Motor neuron (in vitro differentiated cells): ENCODE results near the gene RBMS1. TPM values are rescaled to one million over a fixed set of nuclear protein-coding genes. Genes with fewer than 3 reads are reported as not detected.

Experiments
- ATAC-seq, 8 experiments: fragments of 200-7000 bp; cut with Tn5 transposase; replicated peaks in 6 of 8; 2 replicates each; pipeline ENCODE4 v1.8.0; 2021; ENCODE audit warnings: mild to moderate bottlenecking in 8 of 8, moderate library complexity in 8 of 8
- H3K27ac ChIP-seq, 2 donors: fragments of 250-450 bp; sonication (Bioruptor Pico); 2 replicates each; pipeline ENCODE4 v1.9.0; 2021; ENCODE audit warnings: antibody characterized with exemption in 2 of 2, mild to moderate bottlenecking in 2 of 2, moderate library complexity in 1 of 2
- H3K4me1 ChIP-seq, 2 donors: fragments of 250-450 bp; sonication (Bioruptor Pico); replicated peaks in 1 of 2; 2 replicates each; pipeline ENCODE4 v1.6.1; 2021; ENCODE audit warnings: antibody characterized with exemption in 2 of 2, mild to moderate bottlenecking in 2 of 2, moderate library complexity in 1 of 2
- H3K4me3 ChIP-seq, 5 donors: fragments of 250-450 bp; sonication (Bioruptor Pico); 2 replicates each; pipeline ENCODE4 v1.9.0; 2021; ENCODE audit warnings: antibody characterized with exemption in 5 of 5, mild to moderate bottlenecking in 5 of 5, moderate library complexity in 4 of 5
- WGBS, 10 experiments: fragments of 450-650 bp; shearing (Covaris generic); methylation state at CpG; one replicate each; pipeline ENCODE4 v1.0.0; 2022; 5-methylcytosine and 5-hydroxymethylcytosine counted together
- in situ Hi-C, 9 experiments: fragments of 400-800 bp; cut with MboI; loops; one replicate each; pipeline ENCODE4 v1.15.0; 2021; ENCODE audit warnings: low sequenced_read_pairs in 9 of 9, low pct_unique_long_range_greater_than_20kb in 2 of 9; ENCODE audit not compliant: unreplicated experiment in 9 of 9
- total RNA-seq, 8 experiments: library from RNA; unstranded; fragments of 300-600 nt; gene quantifications; 2 replicates each; pipeline versions ENCODE4 v1.2.3 to v1.2.4, GENCODE V29; 2022

Gene RBMS1
- total RNA-seq, 8 experiments from 2014 or later = 17.9 to 172 (median 53.5) TPM

DNA sequence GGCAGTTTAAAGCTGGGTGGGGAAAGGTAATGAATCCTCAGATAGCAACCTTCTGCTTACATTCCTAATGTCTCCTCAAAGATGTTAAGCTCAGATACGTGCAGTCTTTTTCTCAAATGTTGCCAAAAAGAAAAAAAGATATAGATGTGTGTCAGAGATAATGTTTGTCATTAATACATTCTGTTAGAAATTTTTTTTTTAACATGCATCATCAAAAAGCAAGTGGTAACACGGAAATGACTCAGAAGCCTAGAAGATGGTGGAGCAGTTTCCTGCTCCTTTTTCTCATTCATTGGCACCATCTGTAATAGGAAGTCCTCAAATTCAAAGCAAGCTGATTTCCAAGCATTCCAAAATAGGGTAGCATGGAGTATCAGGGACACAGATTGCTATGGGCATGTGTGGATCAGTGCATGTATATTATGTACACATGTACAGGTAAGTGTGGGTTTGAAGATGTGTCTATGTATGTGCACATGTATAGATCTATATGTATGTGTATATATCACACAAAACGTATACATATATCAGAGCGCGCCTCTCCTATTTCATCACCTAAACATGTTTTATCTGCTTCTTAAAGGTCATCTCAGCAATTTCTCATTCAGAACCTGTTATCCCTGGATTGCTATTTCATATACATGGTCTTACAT, 213.7 kb downstream of the RBMS1 start:
- 29 to 100% (median 96%) methylated on average over 1 to 4 of the region's 5 CpGs; no CpG with 5 or more reads in 1 of the 10 experiments for WGBS, 10 experiments
- no peak overlapping the region for H3K4me3 ChIP-seq
- ATAC-seq = no peak
- in situ Hi-C loops = no loop called here
- no peaks in the 10 kb centered on the region for H3K4me1 ChIP-seq
- H3K27ac ChIP-seq = no peak overlapping the region

GRCh38 chr2:160278879-160279177, 214.8 kb downstream of the RBMS1 start:
- Histone ChIP-seq H3K27ac (no peak overlapping the region), H3K4me3 (no peak overlapping the region), H3K4me1 (no peaks in the 10 kb centered on the region)
- in situ Hi-C loops = no loop called here
- 0 to 83% (median 22%) methylated on average over 1 to 2 of the region's 2 CpGs for WGBS, 10 experiments
- ATAC-seq = peak in 4 of 8 experiments; percentile 45 to 69 (median 62)

DNA sequence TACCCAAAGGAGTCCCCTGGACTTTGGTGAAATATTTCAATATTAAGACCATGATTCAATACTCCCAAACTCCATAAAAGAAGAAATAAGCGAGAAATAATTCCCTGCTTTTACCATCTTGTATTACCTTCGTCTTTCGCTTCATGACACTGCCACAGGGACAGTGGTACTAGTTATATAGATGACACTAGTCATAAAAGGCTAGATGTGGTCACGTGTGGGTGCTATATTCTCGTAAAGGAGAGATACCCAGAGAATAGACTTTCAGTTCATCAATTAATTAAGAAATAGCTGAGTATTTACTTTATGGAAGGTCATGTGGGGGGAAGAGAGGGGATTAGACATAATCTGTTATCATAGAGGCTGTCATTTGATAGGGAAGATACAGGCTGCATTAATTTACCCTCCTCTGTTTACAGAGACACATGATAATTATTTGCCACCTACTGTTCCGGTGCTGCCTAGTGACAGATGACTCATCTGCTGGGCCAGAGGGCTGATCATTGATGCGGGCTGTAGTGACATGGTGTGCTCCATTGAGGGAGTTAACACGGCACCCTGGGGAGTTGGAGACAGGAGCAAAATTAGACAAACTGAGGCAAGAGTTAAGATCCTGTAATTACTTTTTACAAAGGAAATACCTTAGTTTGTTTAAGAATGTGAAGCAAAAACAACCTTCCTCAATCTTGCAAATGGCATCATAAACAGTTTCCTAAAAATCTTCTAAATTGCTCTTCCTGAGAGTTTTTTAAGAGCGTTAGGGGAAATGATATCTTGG, 215.3 kb downstream of the RBMS1 start:
- no peak overlapping the region for H3K4me3 ChIP-seq
- 63 to 100% (median 83%) methylated on average over 1 to 8 of the region's 9 CpGs for WGBS, 10 experiments
- in situ Hi-C loops = no loop called here

DNA sequence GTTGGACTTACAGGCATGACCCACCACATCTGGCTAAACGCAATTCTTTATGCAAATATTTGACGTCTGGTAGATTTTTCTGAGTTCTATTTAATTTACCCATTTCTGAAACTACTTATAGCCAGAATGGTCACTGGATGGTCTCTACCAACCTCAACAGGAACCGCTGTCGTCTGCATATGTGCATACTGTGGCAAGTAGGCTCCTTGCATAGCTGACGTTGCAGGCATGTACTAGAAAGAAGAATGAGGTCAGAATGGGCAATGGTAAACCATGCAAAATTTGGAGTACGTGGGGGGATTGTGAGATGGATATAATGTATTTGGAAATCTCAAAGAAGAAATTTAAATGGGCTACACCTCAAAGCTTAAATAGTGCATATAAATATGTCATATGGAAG, 216.5 kb downstream of the RBMS1 start:
- in situ Hi-C loops = no loop called here
- ATAC-seq = peak in 3 of 8 experiments; percentile 41 to 81 (median 72)
- Histone ChIP-seq H3K27ac (no peak overlapping the region), H3K4me1 (no peaks in the 10 kb centered on the region), H3K4me3 (no peak overlapping the region)
- 0 to 96% (median 75%) methylated on average over 1 to 6 of the region's 6 CpGs; no CpG with 5 or more reads in 1 of the 10 experiments for WGBS, 10 experiments

More for the DNA sequence above, 215.3 kb downstream of the RBMS1 start:
- Histone ChIP-seq H3K4me1 (no peaks in the 10 kb centered on the region), H3K27ac (no peak overlapping the region)
- peak; percentile 53 to 78 (median 64) for ATAC-seq

DNA sequence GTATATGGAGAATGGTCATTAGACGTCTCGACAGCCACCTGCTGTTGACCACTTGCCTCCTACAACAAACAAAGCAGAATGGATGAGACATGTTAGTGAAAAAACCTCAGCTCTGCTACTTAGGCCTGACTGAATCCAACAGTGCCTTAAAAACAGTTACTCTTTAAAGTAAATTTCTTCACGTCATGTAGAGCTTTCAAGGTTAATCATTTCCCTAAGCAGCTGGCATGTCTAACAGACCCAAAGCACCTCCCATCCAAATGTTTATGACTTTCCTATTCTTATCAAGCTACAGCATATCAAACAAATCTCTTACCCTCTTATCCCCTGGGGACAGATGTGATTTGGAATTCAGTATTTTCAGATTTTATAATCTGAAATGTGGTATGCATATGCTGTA, 218.0 kb downstream of the RBMS1 start:
- Histone ChIP-seq H3K27ac (no peak overlapping the region), H3K4me3 (no peak overlapping the region), H3K4me1 (peaks cover 4 to 8% of the 10 kb centered on the region in 2 donors)
- in situ Hi-C loops = no loop called here
- no peak for ATAC-seq
- 60 to 100% (median 85%) methylated on average over 1 to 3 of the region's 3 CpGs; no CpG with 5 or more reads in 4 of the 10 experiments for WGBS, 10 experiments

DNA sequence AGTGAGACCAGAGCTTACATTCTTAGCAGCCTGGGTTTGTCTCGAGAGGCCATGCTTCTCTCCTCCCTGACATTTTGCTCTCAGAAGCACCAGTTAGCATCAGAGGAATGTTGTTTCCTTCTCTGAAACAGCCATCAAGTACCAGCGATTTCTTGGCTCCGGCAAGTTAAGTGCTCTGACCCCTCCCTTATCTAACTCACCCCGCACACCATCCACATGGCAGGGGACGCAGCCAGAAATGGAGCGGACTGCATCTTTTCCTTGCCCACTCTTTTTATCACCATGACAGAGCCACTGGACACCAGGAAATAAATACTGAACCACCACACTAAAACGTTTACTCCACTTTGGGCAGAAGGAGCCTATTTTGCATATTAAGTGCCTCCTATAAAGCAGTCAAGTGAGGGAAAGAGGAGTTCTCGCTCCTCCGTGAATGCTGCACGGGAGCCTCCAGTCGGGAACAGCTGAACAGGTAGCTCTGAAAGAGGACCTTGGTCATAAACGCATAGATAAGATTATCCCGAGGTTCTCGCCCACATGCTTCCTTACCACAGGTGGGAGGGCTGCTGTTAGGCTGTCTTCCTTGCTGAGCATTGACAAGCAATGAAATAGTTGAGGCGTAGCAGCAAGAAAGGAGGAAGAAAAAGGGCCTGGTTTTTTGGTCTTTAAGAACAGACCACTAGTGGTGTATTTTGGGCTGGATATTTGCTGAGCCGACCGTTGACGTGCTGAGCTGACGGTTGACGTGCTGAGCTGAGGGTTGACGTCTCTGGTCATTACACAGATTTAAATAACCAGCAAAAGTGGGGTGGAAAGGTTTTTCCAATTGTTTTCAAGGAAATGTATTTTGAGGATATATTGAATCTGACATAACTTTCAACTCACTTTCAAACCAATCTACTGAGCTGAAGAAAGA, 222.2 kb downstream of the RBMS1 start:
- peaks cover 16 to 24% of the 10 kb centered on the region in 2 donors for H3K4me1 ChIP-seq
- no peak for ATAC-seq
- peak overlapping the region in 1 of 2 donors; percentile 89 for H3K27ac ChIP-seq
- no peak overlapping the region for H3K4me3 ChIP-seq
- in situ Hi-C loops = no loop called here
- 82 to 100% (median 94%) methylated on average over 1 to 19 of the region's 21 CpGs for WGBS, 10 experiments

DNA sequence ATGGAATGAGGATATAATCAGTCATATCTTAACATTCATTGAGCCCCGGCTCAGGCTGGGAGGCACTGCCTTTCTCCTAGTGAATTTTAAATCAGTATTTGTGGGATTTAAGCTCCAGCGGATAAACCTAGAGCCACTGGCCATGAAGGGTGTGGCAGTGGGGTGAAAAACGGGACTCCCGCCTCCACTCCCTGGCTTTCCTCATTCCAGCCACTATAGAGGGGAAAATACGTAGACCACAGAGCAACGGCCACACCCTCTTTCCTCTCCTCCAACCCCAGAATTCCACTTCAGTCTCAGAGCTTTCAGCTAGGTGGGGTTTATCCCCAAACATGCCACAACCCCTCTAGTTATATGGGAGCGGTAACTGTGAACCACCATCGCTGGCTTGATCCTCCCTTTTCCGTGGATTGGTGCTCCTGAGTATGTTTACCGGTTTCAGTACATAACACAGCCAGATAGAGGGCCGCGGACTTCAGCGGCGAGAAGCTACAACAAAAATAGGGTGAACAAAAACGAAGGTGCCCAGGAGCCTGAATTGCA, 223.0 kb downstream of the RBMS1 start:
- H3K4me1 ChIP-seq = peaks cover 16 to 24% of the 10 kb centered on the region in 2 donors
- in situ Hi-C loops = no loop called here
- peak overlapping the region; percentile 89 to 91 for H3K27ac ChIP-seq
- peak in 7 of 8 experiments; percentile 12 to 54 (median 29) for ATAC-seq
- WGBS, 10 experiments = 7 to 93% (median 69%) methylated on average over 2 to 15 of the region's 15 CpGs
- peak overlapping the region in 4 of 5 donors; percentile 28 to 37 (median 32) for H3K4me3 ChIP-seq

DNA sequence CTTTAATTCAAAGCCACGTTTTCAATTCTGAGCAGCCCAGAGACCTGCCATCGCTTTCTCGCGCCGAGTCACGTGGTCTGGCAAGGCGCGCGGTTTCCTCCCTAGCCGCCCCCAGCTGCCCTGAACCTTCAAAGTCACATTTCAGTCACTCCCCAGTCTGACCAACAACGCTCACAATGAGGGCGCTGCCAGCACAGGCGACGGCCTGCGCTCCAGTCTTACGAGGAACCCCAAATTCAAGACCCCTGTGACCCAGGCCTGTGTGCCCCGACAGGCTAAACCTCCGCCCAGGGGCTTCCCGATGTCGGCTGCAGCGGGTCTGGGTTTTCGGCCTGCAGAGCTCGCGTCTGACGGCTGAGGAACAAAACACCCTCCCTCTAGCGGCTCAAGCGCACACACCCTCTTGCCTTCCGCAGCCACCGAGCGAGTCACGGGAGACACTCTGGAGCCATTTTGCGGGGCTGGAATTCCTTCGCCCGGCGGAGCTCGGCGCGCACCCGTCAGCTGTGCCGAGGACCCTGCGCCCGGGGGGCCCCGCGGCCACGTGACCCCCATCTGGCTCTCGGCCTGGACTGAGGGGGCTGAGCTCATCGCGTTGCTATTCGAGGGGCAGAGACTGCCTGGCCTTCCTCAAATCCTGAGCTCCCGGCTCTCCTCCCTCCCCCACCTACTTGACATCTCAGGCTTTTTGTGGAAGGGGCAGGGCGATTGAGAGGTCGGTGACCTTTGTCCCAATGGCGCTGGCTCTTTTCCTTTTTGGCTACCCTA, 223.6 kb downstream of the RBMS1 start:
- in situ Hi-C loops = no loop called here
- H3K4me1 ChIP-seq = peaks cover 16 to 24% of the 10 kb centered on the region in 2 donors
- 0 to 19% (median 11%) methylated on average over 1 to 21 of the region's 53 CpGs; no CpG with 5 or more reads in 5 of the 10 experiments for WGBS, 10 experiments
- peak overlapping the region; percentile 89 to 91 for H3K27ac ChIP-seq
- peak overlapping the region; percentile 22 to 37 (median 29) for H3K4me3 ChIP-seq
- ATAC-seq = peak; percentile 73 to 98 (median 96)

- H3K4me1 ChIP-seq = peaks cover 16 to 24% of the 10 kb centered on the region in 2 donors
- peak overlapping the region; percentile 89 to 91 for H3K27ac ChIP-seq
- 71 to 100% (median 95%) methylated on average over 1 to 4 of the region's 4 CpGs; no CpG with 5 or more reads in 6 of the 10 experiments for WGBS, 10 experiments
- no peak for ATAC-seq
- in situ Hi-C loops = no loop called here
- peak overlapping the region in 4 of 5 donors; percentile 28 to 37 (median 32) for H3K4me3 ChIP-seq
These were observed 224.2 kb downstream of the RBMS1 start for GRCh38 chr2:160269365-160269764.

- ATAC-seq = no peak
- WGBS, 10 experiments = 33 to 100% (median 93%) methylated on average over 1 to 2 of the region's 2 CpGs; no CpG with 5 or more reads in 2 of the 10 experiments
- no peak overlapping the region for H3K27ac ChIP-seq
- in situ Hi-C loops = no loop called here
- H3K4me3 ChIP-seq = no peak overlapping the region
- H3K4me1 ChIP-seq = peaks cover 16 to 24% of the 10 kb centered on the region in 2 donors
These were observed 225.3 kb downstream of the RBMS1 start for GRCh38 chr2:160268151-160268781.

DNA sequence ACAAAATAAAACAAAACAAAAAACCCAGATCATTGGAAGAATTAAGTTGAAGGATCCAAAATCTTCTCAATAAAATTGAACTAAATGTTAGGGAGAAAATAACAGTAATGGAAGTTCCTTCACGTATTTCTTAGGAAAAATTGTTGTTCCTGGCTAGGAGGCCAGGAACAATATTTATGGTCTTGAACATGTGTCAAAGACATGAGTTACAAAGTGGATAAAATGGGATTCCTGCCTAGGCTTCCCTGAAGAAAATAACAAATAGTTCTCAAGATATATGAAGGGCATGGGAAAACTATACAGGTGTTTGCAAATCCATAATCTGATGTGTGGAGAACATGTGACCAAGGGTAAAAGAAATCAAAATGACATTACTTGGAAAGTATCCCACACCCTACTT, 225.9 kb downstream of the RBMS1 start:
- in situ Hi-C loops = no loop called here
- Histone ChIP-seq H3K4me3 (no peak overlapping the region), H3K4me1 (peaks cover 16 to 24% of the 10 kb centered on the region in 2 donors), H3K27ac (no peak overlapping the region)
- no peak for ATAC-seq
- WGBS, 10 experiments = 10 to 100% (median 83%) methylated on average over 1 of the region's 1 CpG; no CpG with 5 or more reads in 2 of the 10 experiments
